ENCODE measurements around the gene SUSD5. TPM values are rescaled to one million over a fixed set of nuclear protein-coding genes. Genes with fewer than 3 reads are reported as not detected.

The SUSD5 gene
- total and polyA plus RNA-seq, 2 of the 13 experiments (the other 11 are each of a cell fraction or from before 2014, with no cell fraction given) = not detected

- TF ChIP-seq AKNA (CRISPR knock-in tag; IDR thresholded peaks at IDR 0.05; ENCODE audit: borderline replicate concordance) (no peak), SMAD3 (CRISPR knock-in tag; IDR thresholded peaks at IDR 0.05) (0 out of 2 replicates have a peak, but pooled peaks have one; percentile 40), MIXL1 (CRISPR knock-in tag; IDR thresholded peaks at IDR 0.05) (peak; percentile 58; the same call in 1 of the 2 replicates), ZNF775 (CRISPR knock-in tag; IDR thresholded peaks at IDR 0.05; ENCODE audit: borderline replicate concordance) (peak; percentile 77; the same call in 1 of the 2 replicates), ASH2L (IDR thresholded peaks at IDR 0.05; ENCODE audit: insufficient read length, low read depth, low read length) (peak; percentile 44), JUND (CRISPR knock-in tag; IDR thresholded peaks at IDR 0.05) (peak; percentile 96), TFAP4 (IDR thresholded peaks at IDR 0.05; ENCODE audit: borderline replicate concordance, low read depth) (peak; percentile 96), TSC22D2 (CRISPR knock-in tag; IDR thresholded peaks at IDR 0.05; ENCODE audit: borderline replicate concordance) (no peak), HNF4G (IDR thresholded peaks at IDR 0.05; ENCODE audit: borderline replicate concordance, low read depth, low read length) (peak; percentile 88), HNF4G (CRISPR knock-in tag; IDR thresholded peaks at IDR 0.05; ENCODE audit: borderline replicate concordance, low read depth) (peak; percentile 85; the same call in 1 of the 2 replicates), PPARG (CRISPR knock-in tag; conservative IDR thresholded peaks at IDR 0.05) (peak; percentile 86), SOX5 (CRISPR knock-in tag; IDR thresholded peaks at IDR 0.05; ENCODE audit: borderline replicate concordance) (peak; percentile 53; the same call in 1 of the 2 replicates), FOSL1 (CRISPR knock-in tag; IDR thresholded peaks at IDR 0.05; ENCODE audit: borderline replicate concordance) (peak; percentile 94), SMAD9 (CRISPR knock-in tag; IDR thresholded peaks at IDR 0.05) (no peak), ZNF740 (CRISPR knock-in tag; IDR thresholded peaks at IDR 0.05) (no peak), PAX8 (CRISPR knock-in tag; IDR thresholded peaks at IDR 0.05; ENCODE audit: borderline replicate concordance) (no peak), GMEB2 (CRISPR knock-in tag; IDR thresholded peaks at IDR 0.05; ENCODE audit: low read depth) (no peak), ZNF710 (CRISPR knock-in tag; IDR thresholded peaks at IDR 0.05; ENCODE audit: borderline replicate concordance) (peak; percentile 69; the same call in 1 of the 2 replicates)
Measured at GRCh38 chr3:33186524-33187367, 31.9 kb downstream of the SUSD5 start (continued).
